GM18502 (cell line): ENCODE measurements around the gene SPTBN4.
"Not testable (repeated sequence)": the region's sequence is repeated elsewhere in the genome, so short reads cannot be mapped to it uniquely, and the experiment has no call there.

Source experiments
- ATAC-seq: cut with Tn5 transposase; IDR thresholded peaks from one replicate; pipeline ENCODE4 v1.9.1; 2021; ENCODE audit warnings: mild to moderate bottlenecking; ENCODE audit not compliant: unreplicated experiment, poor library complexity

The SPTBN4 gene

DNA sequence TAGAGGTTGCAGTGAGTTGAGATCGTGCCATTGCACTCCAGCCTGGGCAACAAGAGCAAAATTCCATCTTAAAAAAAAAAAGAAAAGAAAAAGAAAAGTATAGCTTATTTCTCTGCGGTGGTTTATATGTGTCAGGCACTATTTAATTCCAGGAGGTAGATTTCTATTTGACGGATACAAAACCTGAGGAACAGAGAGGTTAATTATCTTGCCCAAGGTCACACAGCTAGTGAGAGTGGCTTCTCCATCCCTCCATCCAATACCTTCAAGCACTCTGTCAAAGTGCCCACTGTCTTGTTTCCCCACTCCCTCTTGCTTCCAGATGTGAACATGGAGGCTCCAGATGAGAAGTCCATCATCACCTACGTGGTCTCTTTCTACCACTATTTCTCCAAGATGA lies 34.8 kb downstream of the SPTBN4 start:
- ATAC-seq: no peak

DNA sequence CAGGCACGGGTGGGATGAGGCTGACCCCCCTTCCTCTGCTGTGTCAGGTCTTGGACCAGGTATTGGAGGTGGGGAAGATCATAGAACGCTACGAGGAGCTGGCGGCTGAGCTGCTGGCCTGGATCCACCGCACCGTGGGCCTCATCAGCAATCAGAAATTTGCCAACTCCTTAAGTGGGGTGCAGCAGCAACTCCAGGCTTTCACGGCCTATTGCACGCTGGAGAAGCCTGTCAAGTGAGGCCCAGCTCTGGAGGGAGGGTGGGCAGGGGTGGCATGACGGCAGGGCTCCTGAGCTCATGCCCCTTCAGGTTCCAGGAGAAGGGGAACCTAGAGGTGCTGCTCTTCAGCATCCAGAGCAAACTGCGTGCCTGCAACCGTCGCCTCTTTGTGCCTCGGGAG lies 35.3 kb downstream of the SPTBN4 start:
- ATAC-seq: no peak

DNA sequence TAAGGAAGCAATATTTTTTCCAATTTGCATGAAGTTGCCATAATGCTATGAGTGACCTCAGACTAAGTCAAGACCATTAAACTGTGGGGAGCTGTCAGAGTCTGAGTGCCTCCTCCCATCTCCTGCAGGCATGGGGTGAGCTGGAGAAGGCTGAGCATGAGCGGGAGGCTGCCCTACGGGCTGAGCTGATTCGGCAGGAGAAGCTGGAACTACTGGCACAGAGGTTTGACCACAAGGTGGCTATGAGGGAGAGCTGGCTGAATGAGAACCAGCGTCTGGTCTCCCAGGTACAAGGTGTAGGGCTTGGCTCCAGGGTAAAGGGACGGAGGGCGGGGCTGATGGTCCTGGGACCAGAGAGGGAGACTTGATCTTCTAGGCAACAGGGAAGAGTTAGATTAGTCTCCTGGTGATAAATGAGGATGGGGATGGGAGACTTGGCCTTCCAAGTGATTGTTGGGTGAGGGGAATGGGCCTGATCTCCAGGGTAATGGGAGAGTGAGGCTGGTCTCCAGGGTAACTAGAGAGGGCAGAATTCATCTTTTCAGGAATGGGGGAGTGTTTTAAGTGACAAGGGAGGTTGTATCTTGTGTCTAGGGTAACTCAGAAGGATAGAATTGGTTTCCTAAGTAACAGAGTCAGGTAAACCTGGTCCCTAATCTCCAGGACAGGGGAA lies 36.0 kb downstream of the SPTBN4 start:
- ATAC-seq: no peak

DNA sequence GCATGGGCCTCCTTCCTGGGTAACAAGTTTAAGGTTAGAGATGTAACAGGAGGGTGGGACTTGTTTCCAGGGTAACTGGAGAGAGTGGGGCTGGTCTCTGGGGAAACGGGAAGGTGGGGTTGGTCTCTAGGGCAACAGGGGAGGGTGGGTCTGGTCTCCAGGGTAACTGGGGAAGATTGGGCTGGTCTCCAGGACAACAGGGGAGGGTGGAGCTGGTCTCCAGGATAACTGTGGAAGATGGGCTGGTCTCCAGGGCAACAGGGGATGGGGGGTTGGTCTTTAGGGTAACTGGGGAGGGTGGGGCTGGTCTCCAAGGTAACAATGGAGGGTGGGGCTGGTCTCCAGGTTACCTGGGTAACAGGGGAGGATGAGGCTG lies 36.5 kb downstream of the SPTBN4 start:
- ATAC-seq: no peak

DNA sequence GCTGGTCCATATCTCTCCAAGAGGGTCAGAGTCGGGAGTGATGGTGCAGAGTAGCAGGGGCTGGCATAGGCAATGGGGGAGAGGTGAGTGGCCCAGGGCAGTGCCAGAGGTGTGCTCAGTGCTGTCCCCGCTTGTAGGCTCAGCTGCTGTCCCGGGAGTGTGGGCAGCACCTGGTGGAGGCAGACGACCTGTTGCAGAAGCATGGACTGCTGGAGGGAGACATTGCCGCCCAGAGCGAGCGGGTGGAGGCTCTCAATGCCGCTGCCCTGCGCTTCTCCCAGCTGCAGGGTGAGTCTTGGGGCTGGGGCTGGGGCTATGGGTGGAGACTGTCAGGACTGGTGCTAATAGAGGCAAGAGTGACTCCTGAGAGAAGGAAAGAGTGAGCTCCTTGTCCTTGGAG lies 39.3 kb downstream of the SPTBN4 start:
- ATAC-seq: no peak

DNA sequence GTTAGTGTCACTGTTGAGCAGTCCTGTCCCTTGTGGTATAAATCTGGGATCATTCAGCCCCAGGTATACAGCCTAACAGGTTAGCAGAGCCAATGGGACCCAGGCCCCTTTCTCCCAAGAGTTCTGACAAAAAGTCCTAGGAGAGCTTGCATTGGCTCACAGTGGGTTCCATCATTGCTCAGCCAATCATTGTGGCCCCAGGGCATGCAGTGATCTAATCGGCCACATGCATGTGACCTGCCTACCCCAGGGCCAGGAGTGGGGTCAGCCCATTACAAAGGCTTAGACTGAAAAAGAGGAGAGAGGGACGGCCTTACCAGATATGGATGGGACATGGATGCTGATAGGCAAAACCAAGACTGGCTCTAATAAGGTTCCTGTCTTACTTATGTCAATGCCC lies 41.1 kb downstream of the SPTBN4 start:
- ATAC-seq: no peak

DNA sequence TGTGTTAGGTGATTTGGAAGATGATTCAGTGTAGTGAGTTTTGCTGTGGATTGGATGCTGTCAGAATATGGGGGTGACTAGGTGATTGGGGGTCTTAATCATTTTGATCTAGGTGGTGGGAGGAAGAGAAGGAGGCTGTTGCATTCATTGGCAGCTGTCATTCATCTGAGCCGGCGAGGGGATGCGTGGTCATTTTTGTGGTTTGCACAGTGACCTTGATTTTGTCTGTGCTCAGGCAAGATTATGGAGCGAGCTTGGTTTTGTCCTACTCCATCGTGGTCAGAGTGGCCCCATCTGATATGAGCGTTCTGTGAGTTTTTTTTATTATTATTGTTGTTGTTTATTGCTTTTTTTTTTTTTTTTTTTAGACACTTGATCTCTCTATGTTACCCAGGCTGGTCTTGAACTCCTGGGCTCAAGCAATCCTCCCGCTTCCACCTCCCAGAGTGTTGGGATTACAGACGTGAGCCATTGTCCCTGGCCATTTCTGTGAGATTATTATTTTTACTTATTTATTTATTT lies 42.0 kb downstream of the SPTBN4 start:
- ATAC-seq: no peak

DNA sequence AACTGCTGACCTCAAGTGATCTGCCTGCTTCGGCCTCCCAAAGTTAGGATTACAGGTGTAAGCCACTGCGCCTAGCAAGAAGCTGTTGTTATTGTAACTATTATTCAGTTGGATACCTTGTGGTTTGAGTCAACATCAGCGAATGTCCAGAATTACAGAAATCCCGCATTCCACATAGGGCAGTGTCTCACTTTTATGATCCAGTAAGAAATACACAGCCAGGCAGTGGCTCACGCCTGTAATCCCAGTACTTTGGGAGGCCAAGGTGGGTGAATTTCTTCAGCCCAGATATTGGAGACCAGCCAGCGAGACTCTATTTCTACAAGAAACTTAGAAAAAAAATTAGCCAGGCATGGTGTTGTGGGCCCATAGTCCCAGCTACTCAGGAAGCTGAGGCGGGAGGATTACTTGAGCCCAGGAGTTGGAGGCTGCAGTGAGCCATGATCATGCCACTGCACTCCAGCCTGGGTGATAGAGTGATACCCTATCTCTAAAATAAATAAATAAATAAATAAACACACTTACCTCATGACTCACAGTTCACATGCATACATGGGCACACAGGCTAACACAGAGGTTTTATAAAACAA lies 43.8 kb downstream of the SPTBN4 start:
- no peak for ATAC-seq

DNA sequence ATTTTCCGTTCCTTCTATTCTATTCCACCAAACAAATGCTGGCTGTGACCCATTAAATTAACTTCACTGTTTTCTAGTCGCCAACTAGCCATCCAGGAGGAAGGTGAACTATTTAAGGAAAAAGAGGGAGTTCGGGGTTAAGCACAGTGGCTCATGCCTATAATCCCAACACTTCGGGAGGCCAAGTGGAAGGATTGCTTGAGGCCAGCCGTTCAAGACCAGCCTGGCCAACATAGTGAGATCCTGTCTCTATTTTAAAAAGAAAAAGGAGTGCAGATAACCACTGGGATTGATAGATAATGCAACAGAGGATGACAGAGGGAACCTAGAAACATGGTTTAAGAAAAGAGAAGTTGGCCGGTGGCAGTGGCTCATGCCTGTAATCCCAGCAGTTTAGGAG lies 44.7 kb downstream of the SPTBN4 start:
- ATAC-seq: no peak

DNA sequence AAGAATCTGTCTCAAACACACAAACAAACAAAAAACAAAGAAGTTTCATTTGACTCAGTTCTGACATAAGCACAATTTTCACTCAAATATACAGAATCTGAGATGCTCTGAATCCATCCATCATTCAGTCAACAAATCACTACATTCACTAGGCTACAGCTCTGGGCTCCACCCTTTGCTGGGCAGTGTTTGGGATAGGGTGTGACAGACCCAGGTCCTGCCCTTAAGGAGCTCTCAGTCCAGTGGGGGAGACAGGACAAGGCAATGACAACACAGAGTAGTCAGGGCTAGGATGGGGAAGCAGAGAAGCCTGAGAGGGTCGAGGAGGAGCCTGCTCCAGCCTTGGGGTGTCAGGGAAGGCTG lies 45.3 kb downstream of the SPTBN4 start:
- ATAC-seq: no peak

DNA sequence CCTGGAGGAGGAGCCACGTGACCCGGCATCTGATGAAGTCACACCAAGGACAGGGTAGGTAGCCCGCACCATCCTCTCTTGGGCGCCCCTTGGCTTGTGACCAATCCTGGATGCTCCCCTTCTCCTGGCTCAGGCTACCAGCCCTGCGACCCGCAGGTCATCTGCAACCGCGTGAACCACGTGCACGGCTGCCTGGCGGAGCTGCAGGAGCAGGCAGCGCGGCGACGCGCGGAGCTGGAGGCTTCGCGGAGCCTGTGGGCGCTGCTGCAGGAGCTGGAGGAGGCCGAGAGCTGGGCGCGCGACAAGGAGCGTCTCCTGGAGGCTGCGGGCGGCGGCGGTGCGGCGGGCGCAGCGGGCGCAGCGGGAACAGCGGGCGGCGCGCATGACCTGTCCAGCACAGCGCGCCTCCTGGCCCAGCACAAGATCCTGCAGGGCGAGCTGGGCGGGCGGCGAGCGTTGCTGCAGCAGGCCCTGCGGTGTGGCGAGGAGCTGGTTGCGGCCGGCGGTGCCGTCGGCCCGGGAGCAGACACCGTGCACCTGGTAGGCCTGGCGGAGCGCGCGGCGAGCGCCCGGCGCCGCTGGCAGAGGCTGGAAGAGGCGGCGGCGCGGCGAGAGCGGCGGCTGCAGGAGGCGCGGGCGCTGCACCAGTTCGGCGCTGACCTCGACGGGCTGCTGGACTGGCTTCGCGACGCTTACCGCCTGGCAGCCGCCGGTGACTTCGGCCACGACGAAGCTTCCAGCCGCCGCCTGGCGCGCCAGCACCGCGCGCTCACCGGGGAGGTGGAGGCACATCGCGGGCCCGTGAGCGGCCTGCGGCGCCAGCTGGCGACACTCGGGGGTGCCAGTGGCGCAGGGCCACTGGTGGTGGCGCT lies 45.9 kb downstream of the SPTBN4 start:
- no peak for ATAC-seq

DNA sequence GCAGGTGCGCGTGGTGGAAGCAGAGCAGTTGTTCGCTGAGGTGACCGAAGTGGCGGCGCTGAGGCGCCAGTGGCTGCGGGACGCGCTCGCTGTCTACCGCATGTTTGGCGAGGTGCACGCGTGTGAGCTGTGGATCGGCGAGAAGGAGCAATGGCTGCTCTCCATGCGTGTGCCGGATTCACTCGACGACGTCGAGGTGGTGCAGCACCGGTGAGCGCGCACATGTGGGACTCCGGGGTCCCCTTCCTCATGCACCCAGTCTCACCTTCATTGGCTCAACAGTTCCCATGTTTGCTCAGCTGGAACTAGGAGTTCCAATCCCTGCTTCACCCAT lies 46.5 kb downstream of the SPTBN4 start:
- no peak for ATAC-seq

DNA sequence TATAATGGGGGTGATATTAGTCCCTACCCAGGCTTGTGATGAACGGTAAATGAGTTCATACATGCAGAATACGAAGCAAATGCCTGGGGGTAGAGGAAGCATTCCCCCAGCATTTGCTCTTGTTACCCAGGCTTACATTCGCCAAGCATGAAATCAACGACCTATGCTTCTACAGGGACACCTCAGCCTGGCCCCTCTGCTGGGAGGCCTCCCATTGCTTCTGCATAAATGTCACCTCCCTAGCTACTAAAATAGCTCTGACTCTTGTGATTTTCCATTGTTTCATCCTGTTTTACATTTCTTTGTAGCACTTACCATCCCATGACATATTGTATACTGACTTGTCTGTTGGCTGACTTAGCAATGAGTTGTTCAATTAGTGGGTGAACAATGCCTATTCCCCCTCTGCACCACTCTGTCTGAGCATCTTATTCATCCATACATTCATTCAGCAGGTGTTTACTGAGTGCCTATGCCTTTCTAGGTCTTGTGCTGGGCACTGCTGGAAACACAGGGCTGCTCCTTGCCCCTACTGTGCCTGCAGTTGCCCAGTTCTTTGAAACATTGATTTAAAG lies 47.0 kb downstream of the SPTBN4 start:
- no peak for ATAC-seq

DNA sequence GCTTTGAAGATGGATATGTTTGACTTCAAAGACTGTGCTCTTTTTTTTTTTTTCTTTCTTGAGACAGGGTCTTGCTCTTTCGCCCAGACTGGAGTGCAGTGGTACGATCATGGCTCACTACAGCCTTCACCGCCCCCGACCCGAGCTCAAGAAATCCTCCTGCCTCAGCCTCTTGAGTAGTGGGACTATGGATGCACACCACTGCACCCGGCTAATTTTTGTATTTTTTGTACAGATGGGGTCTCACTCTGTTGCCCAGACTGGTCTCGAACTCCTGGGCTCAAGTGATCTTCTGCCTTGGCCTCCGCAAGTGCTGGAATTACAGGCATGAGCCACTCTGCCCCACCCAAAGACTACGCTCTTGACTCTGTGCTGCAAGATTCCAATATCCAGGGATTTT lies 50.4 kb downstream of the SPTBN4 start:
- ATAC-seq: no peak

DNA sequence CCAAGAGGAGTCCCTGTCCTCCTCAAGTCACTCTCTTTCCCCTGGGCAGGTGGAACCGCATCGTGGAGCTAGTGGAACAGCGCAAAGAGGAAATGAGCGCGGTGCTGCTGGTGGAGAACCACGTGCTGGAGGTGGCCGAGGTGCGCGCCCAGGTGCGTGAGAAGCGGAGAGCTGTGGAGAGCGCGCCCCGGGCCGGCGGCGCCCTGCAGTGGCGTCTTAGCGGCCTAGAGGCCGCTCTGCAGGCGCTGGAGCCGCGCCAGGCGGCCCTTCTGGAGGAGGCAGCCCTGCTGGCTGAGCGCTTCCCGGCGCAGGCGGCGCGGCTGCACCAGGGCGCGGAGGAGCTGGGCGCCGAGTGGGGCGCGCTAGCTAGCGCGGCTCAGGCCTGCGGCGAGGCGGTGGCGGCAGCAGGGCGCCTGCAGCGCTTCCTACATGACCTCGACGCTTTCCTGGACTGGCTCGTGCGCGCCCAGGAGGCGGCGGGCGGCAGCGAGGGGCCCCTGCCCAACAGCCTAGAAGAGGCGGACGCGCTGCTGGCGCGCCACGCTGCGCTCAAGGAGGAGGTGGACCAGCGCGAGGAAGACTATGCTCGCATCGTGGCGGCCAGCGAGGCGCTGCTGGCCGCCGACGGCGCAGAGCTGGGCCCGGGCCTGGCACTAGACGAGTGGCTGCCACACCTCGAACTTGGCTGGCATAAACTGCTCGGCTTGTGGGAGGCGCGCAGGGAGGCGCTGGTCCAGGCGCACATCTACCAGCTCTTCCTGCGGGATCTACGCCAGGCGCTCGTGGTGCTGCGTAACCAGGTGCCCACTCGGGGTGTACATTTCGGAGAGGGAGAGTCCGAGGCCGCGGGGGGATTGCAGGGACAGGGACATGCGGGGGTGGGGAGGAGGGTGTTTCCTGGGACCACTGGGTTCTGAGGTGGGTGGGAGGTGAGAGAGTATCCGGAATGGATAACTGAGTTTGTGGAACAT lies 52.8 kb downstream of the SPTBN4 start:
- no peak for ATAC-seq

DNA sequence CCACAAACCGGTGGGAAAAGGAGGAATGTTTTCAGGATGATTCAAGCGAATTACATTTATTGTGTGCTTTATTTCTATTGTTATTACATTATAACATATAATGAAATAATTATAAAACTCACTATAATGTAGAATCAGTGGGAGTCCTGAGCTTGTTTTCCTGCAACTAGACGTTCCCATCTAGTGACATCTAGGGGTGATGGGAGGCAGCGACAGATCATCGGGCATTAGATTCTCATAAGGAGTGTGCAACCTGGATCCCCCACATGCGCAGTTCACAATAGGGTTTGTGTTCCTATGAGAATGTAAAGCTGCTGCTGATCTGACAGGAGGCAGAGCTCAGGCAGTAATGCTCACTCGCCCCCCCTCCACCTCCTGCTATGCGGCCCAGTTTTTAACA lies 54.5 kb downstream of the SPTBN4 start:
- ATAC-seq: no peak

DNA sequence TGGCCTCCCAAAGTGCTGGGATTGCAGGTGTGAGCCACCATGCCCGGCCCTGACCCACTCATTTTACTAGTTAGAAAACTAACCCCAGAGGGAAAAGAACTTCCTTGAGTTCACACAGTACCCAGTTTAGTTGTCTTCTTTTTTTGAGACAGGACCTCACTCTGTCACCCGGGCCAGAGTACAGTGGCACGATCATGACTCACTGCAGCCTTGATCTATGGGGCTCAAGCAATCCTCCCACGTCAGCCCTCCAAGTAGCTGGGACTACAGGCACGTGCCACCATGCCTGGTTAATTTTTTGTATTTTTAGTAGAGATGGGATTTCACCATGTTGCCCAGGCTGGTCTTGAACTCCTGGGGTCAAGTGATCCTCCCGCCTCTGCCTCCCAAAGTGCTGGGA lies 55.1 kb downstream of the SPTBN4 start:
- not testable (repeated sequence) for ATAC-seq

DNA sequence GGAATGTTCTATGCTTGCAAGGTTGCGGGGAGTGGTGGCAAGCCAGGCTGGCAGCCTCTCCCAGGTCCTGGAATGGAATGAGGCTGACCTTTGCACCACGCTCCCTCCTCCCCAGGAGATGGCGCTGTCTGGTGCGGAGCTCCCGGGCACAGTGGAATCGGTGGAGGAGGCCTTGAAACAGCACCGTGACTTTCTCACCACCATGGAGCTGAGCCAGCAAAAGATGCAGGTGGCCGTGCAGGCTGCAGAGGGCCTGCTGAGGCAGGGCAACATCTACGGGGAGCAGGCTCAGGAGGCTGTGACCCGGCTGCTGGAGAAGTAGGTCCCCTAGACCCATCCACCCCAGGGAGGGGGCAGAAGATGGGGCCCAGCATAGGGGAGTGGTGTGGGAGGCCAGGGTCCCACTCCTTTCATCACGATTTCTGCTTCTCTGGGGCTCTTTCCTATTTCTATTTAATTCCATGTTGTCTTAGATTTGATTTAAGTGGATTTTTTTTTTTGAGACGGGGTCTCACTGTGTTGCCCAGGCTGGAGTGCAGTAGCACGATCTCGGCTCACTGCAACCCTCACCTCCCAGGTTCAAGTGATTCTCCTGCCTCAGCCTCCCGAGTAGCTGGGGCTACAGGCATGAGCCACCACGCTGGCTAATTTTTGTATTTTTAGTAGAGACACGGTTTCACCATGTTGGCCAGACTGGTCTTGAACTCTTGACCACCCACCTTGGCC lies 56.7 kb downstream of the SPTBN4 start:
- no peak for ATAC-seq

DNA sequence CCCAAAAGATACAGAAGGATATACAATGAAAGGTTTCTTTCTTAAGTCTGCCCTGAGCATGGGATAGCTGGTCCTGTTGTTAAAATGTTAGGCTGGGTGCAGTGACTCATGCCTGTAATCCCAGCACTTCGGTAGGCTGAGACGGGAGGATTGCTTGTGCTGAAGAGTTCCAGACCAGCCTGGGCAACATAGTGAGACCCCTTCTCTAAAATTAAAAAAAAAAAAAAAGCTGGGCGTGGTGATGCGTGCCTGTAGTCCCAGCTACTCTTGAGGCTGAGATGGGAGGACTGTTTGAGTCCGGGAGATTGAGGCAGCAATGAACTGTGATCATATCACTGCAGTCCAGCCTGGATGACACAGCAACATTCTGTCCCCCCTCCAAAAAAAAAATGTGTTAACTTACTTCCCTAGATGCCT lies 57.3 kb downstream of the SPTBN4 start:
- ATAC-seq: no peak
